Right atrium auricular region (tissue), 2 donors: Measurements from ENCODE around the gene ARID4A. TPM values are rescaled to one million over a fixed set of nuclear protein-coding genes. Genes with fewer than 3 reads are reported as not detected.
A peak's percentile ranks its signal among the peaks of the same experiment; 100 is the strongest.

Experiments used
- DNase-seq: peaks from one replicate; pipeline ENCODE4 v3.0.0-alpha.2; 2019; ENCODE audit warnings: low spot score
- H3K27ac ChIP-seq, 2 donors: fragments of 200-600 bp; sonication (generic); 1 replicate in 1 of 2; 2 replicates in 1 of 2; pipeline ENCODE4 v1.5.1; 2016 to 2019
- H3K27me3 ChIP-seq, 2 donors: fragments of 200-600 bp; sonication (generic); one replicate each; pipeline versions ENCODE4 v1.5.1 to v1.6.0; 2017 to 2019
- H3K36me3 ChIP-seq: fragments of 200-600 bp; sonication (generic); one replicate; pipeline ENCODE4 v1.5.1; 2016
- H3K4me1 ChIP-seq, 2 donors: fragments of 200-600 bp; sonication (generic); one replicate each; pipeline versions ENCODE4 v1.5.1 to v1.6.0; 2017 to 2019
- H3K4me3 ChIP-seq, 2 donors: fragments of 200-600 bp; sonication (generic); 1 replicate in 1 of 2; 2 replicates in 1 of 2; pipeline ENCODE4 v1.5.1; 2017 to 2019; ENCODE audit warnings: mild to moderate bottlenecking in 1 of 2, moderate library complexity in 1 of 2
- H3K9me3 ChIP-seq, 2 donors: fragments of 200-600 bp; sonication (generic); one replicate each; pipeline ENCODE4 v1.5.1; 2019
- total RNA-seq, 2 donors: library from RNA; depleted of rRNA; stranded (reverse); fragments of >200 nt; gene quantifications; one replicate each; pipeline ENCODE4 v1.1.0, GENCODE V29; 2016
- TF ChIP-seq, protein P1 (sequence below), 2 donors: fragments of 200-600 bp; sonication (generic); IDR thresholded peaks; one replicate each; pipeline ENCODE4 v1.5.1; 2019; ENCODE audit warnings: antibody characterized with exemption in 2 of 2

The ARID4A gene
- total RNA-seq, 2 donors from 2014 or later, result 9.5 to 12.7 TPM

DNA sequence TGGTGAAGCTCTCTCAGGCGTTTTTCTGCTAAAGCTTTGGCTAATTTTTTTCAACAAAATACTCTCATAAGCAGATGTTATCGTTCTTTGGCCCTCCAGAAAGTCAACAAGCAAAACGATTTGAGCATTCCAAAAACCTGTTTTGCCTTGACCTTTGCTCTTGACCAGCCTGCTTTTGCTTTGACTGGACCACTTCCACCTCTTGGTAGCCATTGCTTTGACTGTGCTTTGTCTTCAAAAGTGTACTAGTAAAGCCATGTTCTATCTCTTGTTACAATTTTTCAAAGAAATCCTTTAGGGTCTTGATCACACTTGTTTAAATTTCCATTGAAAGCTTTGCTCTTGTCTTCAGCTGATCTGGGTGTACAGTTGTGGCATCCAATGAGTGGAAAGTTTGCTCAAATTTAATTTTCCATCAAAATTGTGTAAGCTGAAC, 10.7 kb upstream of the ARID4A start:
- Histone ChIP-seq H3K4me1 (peaks cover 0 to 39% of the 10 kb centered on the region in 2 donors), H3K4me3 (no peak overlapping the region)
- no peak for DNase-seq

DNA sequence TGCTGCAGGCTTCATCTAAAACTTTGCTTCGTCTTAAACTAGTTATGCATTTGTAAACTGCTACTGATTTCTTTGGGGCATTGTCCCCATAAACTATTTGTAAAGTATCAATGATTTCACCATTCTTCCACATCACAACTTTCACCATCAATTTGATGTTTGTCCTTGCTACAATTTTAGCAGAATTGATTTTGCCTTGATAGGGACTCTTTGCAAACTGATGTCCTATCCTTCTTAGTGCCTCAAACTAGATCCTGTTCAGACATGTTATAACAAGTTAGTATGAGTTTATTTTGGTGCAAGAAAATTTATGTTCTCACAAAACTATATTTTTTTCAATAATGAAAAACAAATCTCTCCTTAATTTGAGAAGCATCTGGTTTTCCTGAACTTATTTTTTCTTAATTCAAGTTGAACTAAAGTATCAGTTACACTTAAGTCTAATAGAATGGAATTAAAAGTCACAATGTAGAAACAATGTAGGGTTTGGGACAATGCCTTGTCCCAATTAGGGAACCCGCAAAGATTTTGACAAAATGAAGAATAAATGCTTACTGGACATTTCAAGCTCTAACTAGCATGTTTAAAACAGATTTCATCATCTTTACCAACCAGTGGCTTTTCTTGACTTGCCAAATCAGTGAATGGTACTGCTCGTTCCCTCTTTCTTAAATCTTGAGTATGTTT, 10.1 kb upstream of the ARID4A start:
- H3K9me3 ChIP-seq, result no peaks in the 10 kb centered on the region
- no peaks in the 10 kb centered on the region for H3K27me3 ChIP-seq
- no peak overlapping the region for H3K4me3 ChIP-seq
- no peak for DNase-seq
- H3K27ac ChIP-seq, result no peak overlapping the region
- TF ChIP-seq, protein P1, sequence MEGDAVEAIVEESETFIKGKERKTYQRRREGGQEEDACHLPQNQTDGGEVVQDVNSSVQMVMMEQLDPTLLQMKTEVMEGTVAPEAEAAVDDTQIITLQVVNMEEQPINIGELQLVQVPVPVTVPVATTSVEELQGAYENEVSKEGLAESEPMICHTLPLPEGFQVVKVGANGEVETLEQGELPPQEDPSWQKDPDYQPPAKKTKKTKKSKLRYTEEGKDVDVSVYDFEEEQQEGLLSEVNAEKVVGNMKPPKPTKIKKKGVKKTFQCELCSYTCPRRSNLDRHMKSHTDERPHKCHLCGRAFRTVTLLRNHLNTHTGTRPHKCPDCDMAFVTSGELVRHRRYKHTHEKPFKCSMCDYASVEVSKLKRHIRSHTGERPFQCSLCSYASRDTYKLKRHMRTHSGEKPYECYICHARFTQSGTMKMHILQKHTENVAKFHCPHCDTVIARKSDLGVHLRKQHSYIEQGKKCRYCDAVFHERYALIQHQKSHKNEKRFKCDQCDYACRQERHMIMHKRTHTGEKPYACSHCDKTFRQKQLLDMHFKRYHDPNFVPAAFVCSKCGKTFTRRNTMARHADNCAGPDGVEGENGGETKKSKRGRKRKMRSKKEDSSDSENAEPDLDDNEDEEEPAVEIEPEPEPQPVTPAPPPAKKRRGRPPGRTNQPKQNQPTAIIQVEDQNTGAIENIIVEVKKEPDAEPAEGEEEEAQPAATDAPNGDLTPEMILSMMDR (IDR thresholded peaks at IDR 0.05), result no peak
- H3K36me3 ChIP-seq, result peaks cover 66% of the 10 kb centered on the region
- H3K4me1 ChIP-seq, result peaks cover 0 to 36% of the 10 kb centered on the region in 2 donors

More for the DNA sequence above, 10.7 kb upstream of the ARID4A start:
- Histone ChIP-seq H3K36me3 (peaks cover 60% of the 10 kb centered on the region), H3K27me3 (no peaks in the 10 kb centered on the region), H3K27ac (no peak overlapping the region), H3K9me3 (no peaks in the 10 kb centered on the region)
- TF ChIP-seq, protein P1 (IDR thresholded peaks at IDR 0.05), result no peak

DNA sequence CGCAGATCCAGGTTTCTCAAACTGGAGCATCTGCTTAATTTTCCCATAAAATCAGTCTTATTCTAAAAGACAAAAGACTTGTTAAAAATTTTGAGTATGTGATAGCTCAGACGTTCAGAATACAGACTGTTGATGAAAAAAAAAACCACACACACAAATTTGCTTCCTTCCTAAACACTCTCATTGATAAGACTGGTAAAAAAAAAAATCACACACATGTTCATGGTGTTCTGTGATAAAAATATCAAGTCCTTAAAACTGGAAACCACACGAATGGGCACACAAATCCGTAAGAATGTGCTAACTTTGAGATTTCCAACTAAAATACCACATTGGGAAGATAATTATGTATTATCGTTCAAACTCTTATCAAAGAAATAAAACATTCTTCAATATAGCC, 6.7 kb upstream of the ARID4A start:
- H3K4me1 ChIP-seq, result peaks cover 0 to 43% of the 10 kb centered on the region in 2 donors
- TF ChIP-seq, protein P1 (IDR thresholded peaks at IDR 0.05), result no peak
- H3K27me3 ChIP-seq, result no peaks in the 10 kb centered on the region
- DNase-seq, result no peak
- H3K9me3 ChIP-seq, result no peaks in the 10 kb centered on the region
- H3K4me3 ChIP-seq, result no peak overlapping the region
- H3K27ac ChIP-seq, result peak overlapping the region in 1 of 2 donors; percentile 5
- peaks cover 64% of the 10 kb centered on the region for H3K36me3 ChIP-seq

- H3K9me3 ChIP-seq, result no peaks in the 10 kb centered on the region
- TF ChIP-seq, protein P1 (IDR thresholded peaks at IDR 0.05), result no peak
- H3K4me1 ChIP-seq, result peaks cover 0 to 46% of the 10 kb centered on the region in 2 donors
- H3K36me3 ChIP-seq, result peaks cover 60% of the 10 kb centered on the region
- H3K27ac ChIP-seq, result peak overlapping the region in 1 of 2 donors; percentile 5
- DNase-seq, result no peak
- no peak overlapping the region for H3K4me3 ChIP-seq
- H3K27me3 ChIP-seq, result no peaks in the 10 kb centered on the region
Observed at GRCh38 chr14:58292187-58292586, 6.2 kb upstream of the ARID4A start.

DNA sequence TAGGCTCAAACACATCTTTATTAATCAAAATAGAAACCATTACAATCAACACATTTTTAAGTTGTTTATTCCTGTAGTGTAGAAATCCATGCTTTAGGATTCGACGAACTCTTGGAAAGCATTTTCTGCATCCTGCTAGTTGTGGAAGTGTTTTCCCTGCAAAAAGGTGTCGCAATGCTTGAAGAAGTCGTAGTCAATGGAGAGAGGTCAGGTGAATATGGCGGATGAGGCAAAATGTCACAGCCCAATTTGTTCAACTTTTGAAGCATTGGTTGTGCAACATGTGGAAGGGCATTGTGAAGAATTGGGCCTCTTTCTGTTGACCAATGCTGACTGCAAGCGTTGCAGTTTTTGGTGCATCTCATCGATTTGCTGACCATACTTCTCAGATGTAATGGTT, 4.2 kb upstream of the ARID4A start:
- no peaks in the 10 kb centered on the region for H3K9me3 ChIP-seq
- TF ChIP-seq, protein P1 (IDR thresholded peaks at IDR 0.05), result no peak
- no peak overlapping the region for H3K4me3 ChIP-seq
- H3K4me1 ChIP-seq, result peaks cover 0 to 44% of the 10 kb centered on the region in 2 donors
- peaks cover 53% of the 10 kb centered on the region for H3K36me3 ChIP-seq
- no peak for DNase-seq
- H3K27me3 ChIP-seq, result no peaks in the 10 kb centered on the region
- no peak overlapping the region for H3K27ac ChIP-seq
